Measurements from ENCODE around the gene ARHGAP10. TPM values are rescaled to one million over a fixed set of nuclear protein-coding genes. Genes with fewer than 3 reads are reported as not detected.
A peak's percentile ranks its signal among the peaks of the same experiment; 100 is the strongest.

The ARHGAP10 gene
- total and polyA plus RNA-seq, 10 of the 15 experiments (the other 5 are each of a cell fraction or from before 2014, with no cell fraction given), result 1.3 to 25.8 (median 17.2) TPM

GRCh38 chr4:147821555-147821954 is 89.7 kb downstream of the ARHGAP10 start:
- peaks cover 9% of the 10 kb centered on the region for H3K4me1 ChIP-seq (ENCODE audit: control insufficient read depth, insufficient read depth, low read length)
- ChIA-PET RAD21 (ENCODE audit: unreplicated experiment) (interaction anchor here (0.7 to 1.1 kb wide), 4 partner anchors 16 to 45 kb away, joined by 3 to 4 read pairs (median 3); no protein-coding TSS in a partner anchor), CTCF (interaction anchor here (0.5 to 4.3 kb wide), 7 partner anchors 10 to 48 kb away, joined by 3 to 21 read pairs (median 5); no protein-coding TSS in a partner anchor), SMC1A (ENCODE audit: uncharacterized antibody, unreplicated experiment) (interaction anchor here (0.8 to 3.1 kb wide), 12 partner anchors 9 to 97 kb away, joined by 3 to 20 read pairs (median 4); no protein-coding TSS in a partner anchor), POLR2A (interaction anchor here (1.2 to 2.6 kb wide), 5 partner anchors 12 to 42 kb away, joined by 3 to 9 read pairs (median 4); no protein-coding TSS in a partner anchor)
- H3K27ac ChIP-seq (ENCODE audit: control insufficient read depth, insufficient read depth), result peak overlapping the region; percentile 9; the same call in 1 of the 2 replicates
- no peaks in the 10 kb centered on the region for H3K9me3 ChIP-seq (replicated peaks; ENCODE audit: control insufficient read depth, insufficient read depth, low read length)
- no peak overlapping the region for H3K4me3 ChIP-seq
- intact Hi-C loops (cut with micrococcal nuclease; ENCODE audit: unreplicated experiment), result no loop called here
- H3K79me2 ChIP-seq (ENCODE audit: control insufficient read depth, insufficient read depth, low read length), result peaks cover 27% of the 10 kb centered on the region
- peak; percentile 79 for FAIRE-seq
- no peak for DNase-seq (ENCODE audit: low read depth, low spot score)
- no peaks in the 10 kb centered on the region for H3K27me3 ChIP-seq (replicated peaks in 1 of 2; ENCODE audit: control insufficient read depth in 2 of 2, insufficient read depth in 2 of 2, low read length in 1 of 2)
- no TSS peak for BruUV-seq (replicated peaks)
- H2AFZ ChIP-seq (ENCODE audit: control insufficient read depth, low read depth, low read length), result no peak overlapping the region
- WGBS (ENCODE audit: insufficient coverage, insufficient replicate concordance, low lambda C conversion rate, missing lambda C conversion rate), result 47% methylated on average over 2 of the region's 2 CpGs
- H3K4me2 ChIP-seq (ENCODE audit: control insufficient read depth, insufficient read depth), result peak overlapping the region; percentile 28; the same call in 1 of the 2 replicates
- in situ Hi-C loops (cut with MboI), result no loop called here
- H4K20me1 ChIP-seq (ENCODE audit: control insufficient read depth, insufficient read depth), result no peaks in the 10 kb centered on the region
- peak; percentile 95 for ATAC-seq
- peaks cover 2 to 6% of the 10 kb centered on the region in 2 experiments for H3K36me3 ChIP-seq (ENCODE audit: control insufficient read depth in 2 of 2, insufficient read depth in 2 of 2, low read length in 1 of 2)
- H3K9ac ChIP-seq (ENCODE audit: control insufficient read depth, insufficient read depth, low read length), result no peak overlapping the region
- TF ChIP-seq JUND (IDR thresholded peaks at IDR 0.05; ENCODE audit: low read depth, low read length) (no peak), CTCF (IDR thresholded peaks at IDR 0.05 in 2 of 3, conservative IDR thresholded peaks at IDR 0.05 in 1 of 3; ENCODE audit: control insufficient read depth in 2 of 3, extremely low read depth in 1 of 3, insufficient read depth in 1 of 3, low read depth in 3 of 3, low read length in 3 of 3) (no peak), NFXL1 (IDR thresholded peaks at IDR 0.05; ENCODE audit: borderline replicate concordance) (no peak), ZBTB4 (CRISPR knock-in tag; IDR thresholded peaks at IDR 0.05) (no peak), SMC3 (IDR thresholded peaks at IDR 0.05; ENCODE audit: borderline replicate concordance, low read length) (no peak), POLR2AphosphoS2 (IDR thresholded peaks at IDR 0.05; ENCODE audit: low read depth, low read length) (no peak), POLR2A (IDR thresholded peaks at IDR 0.05; ENCODE audit: low read depth, low read length) (no peak), SREBF1 (IDR thresholded peaks at IDR 0.05; ENCODE audit: low read length) (no peak), MEF2A (IDR thresholded peaks at IDR 0.05; ENCODE audit: insufficient read depth, low read depth, low read length) (peak; percentile 70), TCF12 (IDR thresholded peaks at IDR 0.05; ENCODE audit: low read depth, low read length) (no peak), ELK1 (IDR thresholded peaks at IDR 0.05; ENCODE audit: low read depth, low read length) (no peak), NFIC (IDR thresholded peaks at IDR 0.05; ENCODE audit: low read depth, low read length) (no peak), ATF3 (IDR thresholded peaks at IDR 0.05; ENCODE audit: borderline replicate concordance, extremely low read depth, low read depth, low read length) (no peak), MAX (IDR thresholded peaks at IDR 0.05; ENCODE audit: low read depth, low read length) (no peak), EP300 (IDR thresholded peaks at IDR 0.05; ENCODE audit: borderline replicate concordance in 1 of 2, control insufficient read depth in 1 of 2, low read depth in 2 of 2, low read length in 2 of 2) (no peak), ZNF622 (IDR thresholded peaks at IDR 0.05) (no peak), JUNB (IDR thresholded peaks at IDR 0.05) (peak; percentile 75)

Measured in GM12878 (cell line).